Loucy (cell line): ENCODE data around the gene TNFSF12.

ENCODE experiments used
- H2AFZ ChIP-seq: fragments of 200-600 bp; sonication (generic); 2 replicates; pipeline ENCODE4 v1.6.0; 2016; ENCODE audit warnings: antibody characterized with exemption, mild to moderate bottlenecking, low read length, moderate library complexity
- H3F3A ChIP-seq: fragments of 200-600 bp; 2 replicates; pipeline ENCODE4 v1.6.0; 2016; ENCODE audit warnings: antibody characterized with exemption, low read depth, mild to moderate bottlenecking
- H3K27me3 ChIP-seq: fragments of 200-600 bp; sonication (generic); 2 replicates; pipeline ENCODE4 v1.6.1; 2014; ENCODE audit warnings: low read length, mild to moderate bottlenecking; ENCODE audit not compliant: insufficient read depth, poor library complexity, severe bottlenecking
- H3K36me3 ChIP-seq: fragments of 200-600 bp; sonication (generic); 2 replicates; pipeline ENCODE4 v1.6.1; 2016; ENCODE audit warnings: low read length; ENCODE audit not compliant: insufficient read depth
- H3K4me1 ChIP-seq: fragments of 200-600 bp; sonication (generic); 2 replicates; pipeline ENCODE4 v1.5.1; 2014; ENCODE audit warnings: low read length, mild to moderate bottlenecking; ENCODE audit not compliant: insufficient read depth, poor library complexity, severe bottlenecking
- H3K4me2 ChIP-seq: fragments of 200-600 bp; sonication (generic); 2 replicates; pipeline ENCODE4 v1.6.0; 2014; ENCODE audit warnings: antibody characterized with exemption, low read length, low read depth, mild to moderate bottlenecking; ENCODE audit not compliant: poor library complexity, severe bottlenecking
- H3K4me3 ChIP-seq: fragments of 200-600 bp; sonication (generic); 2 replicates; pipeline ENCODE4 v1.5.1; 2014; ENCODE audit warnings: low read length, mild to moderate bottlenecking, mixed read lengths; ENCODE audit not compliant: poor library complexity, severe bottlenecking
- H3K79me2 ChIP-seq: fragments of 200-600 bp; sonication (generic); 2 replicates; pipeline ENCODE4 v1.6.1; 2014; ENCODE audit warnings: low read length; ENCODE audit not compliant: insufficient read depth
- H3K9ac ChIP-seq: fragments of 200-600 bp; sonication (generic); 2 replicates; pipeline ENCODE4 v1.6.0; 2014; ENCODE audit warnings: mild to moderate bottlenecking, low read depth, low read length, moderate library complexity; ENCODE audit not compliant: poor library complexity, severe bottlenecking
- H3K9me2 ChIP-seq: fragments of 200-600 bp; sonication (generic); replicated peaks from 2 replicates; pipeline ENCODE4 v1.6.1; 2016; ENCODE audit warnings: low read depth, low read length, mixed read lengths
- H3K9me3 ChIP-seq: fragments of 200-600 bp; sonication (generic); 2 replicates; pipeline ENCODE4 v1.6.1; 2014; ENCODE audit warnings: mild to moderate bottlenecking, antibody characterized with exemption, low read length, low read depth; ENCODE audit not compliant: insufficient read depth
- H4K20me1 ChIP-seq: fragments of 200-600 bp; sonication (generic); 2 replicates; pipeline ENCODE4 v1.6.0; 2014; ENCODE audit warnings: antibody characterized with exemption, low read length, mild to moderate bottlenecking; ENCODE audit not compliant: insufficient read depth, poor library complexity, severe bottlenecking
- EZH2phosphoT487 ChIP-seq: fragments of 200-600 bp; IDR thresholded peaks from 2 replicates; pipeline ENCODE4 v1.6.1; 2018; ENCODE audit warnings: antibody characterized with exemption, mild to moderate bottlenecking, moderate library complexity, borderline replicate concordance
- TF ChIP-seq, protein P1 (sequence below): fragments of 200-600 bp; sonication (generic); conservative IDR thresholded peaks from 2 replicates; pipeline ENCODE4 v1.5.1; 2014; ENCODE audit warnings: mild to moderate bottlenecking, antibody characterized with exemption, low read length

The TNFSF12 gene

DNA sequence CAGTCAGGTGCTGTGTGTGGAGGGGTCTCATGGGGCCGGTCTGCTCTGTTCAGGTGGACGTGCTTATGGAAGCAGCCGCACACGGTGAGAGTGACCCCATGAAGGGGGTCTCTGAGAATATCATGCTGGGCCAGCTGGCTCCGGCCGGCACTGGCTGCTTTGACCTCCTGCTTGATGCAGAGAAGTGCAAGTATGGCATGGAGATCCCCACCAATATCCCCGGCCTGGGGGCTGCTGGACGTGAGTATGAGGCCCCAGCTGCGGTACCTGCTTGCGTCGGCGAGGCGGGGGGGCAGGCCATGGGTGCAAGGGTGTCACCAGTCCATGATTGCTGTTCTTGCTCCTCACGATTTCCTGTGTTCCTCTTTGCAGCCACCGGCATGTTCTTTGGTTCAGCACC lies 36.8 kb upstream of the TNFSF12 start:
- H3K27me3 ChIP-seq, result no peaks in the 10 kb centered on the region
- H3K36me3 ChIP-seq, result peaks cover 76% of the 10 kb centered on the region
- H3F3A ChIP-seq, result peaks cover 7% of the 10 kb centered on the region; the same call in 1 of the 2 replicates

GRCh38 chr17:7512824-7513540 lies 35.9 kb upstream of the TNFSF12 start:
- Histone ChIP-seq H3F3A (peaks cover 9% of the 10 kb centered on the region; the same call in 1 of the 2 replicates), H3K4me3 (no peak overlapping the region), H3K4me2 (no peak overlapping the region), H3K27me3 (no peaks in the 10 kb centered on the region), H3K79me2 (no peaks in the 10 kb centered on the region), H3K9ac (no peak overlapping the region), H4K20me1 (peaks cover 31% of the 10 kb centered on the region), H3K9me2 (no peaks in the 10 kb centered on the region), H3K4me1 (no peaks in the 10 kb centered on the region), H3K9me3 (no peaks in the 10 kb centered on the region), H2AFZ (no peak overlapping the region), H3K36me3 (peaks cover 67% of the 10 kb centered on the region)
- TF ChIP-seq, protein P1, sequence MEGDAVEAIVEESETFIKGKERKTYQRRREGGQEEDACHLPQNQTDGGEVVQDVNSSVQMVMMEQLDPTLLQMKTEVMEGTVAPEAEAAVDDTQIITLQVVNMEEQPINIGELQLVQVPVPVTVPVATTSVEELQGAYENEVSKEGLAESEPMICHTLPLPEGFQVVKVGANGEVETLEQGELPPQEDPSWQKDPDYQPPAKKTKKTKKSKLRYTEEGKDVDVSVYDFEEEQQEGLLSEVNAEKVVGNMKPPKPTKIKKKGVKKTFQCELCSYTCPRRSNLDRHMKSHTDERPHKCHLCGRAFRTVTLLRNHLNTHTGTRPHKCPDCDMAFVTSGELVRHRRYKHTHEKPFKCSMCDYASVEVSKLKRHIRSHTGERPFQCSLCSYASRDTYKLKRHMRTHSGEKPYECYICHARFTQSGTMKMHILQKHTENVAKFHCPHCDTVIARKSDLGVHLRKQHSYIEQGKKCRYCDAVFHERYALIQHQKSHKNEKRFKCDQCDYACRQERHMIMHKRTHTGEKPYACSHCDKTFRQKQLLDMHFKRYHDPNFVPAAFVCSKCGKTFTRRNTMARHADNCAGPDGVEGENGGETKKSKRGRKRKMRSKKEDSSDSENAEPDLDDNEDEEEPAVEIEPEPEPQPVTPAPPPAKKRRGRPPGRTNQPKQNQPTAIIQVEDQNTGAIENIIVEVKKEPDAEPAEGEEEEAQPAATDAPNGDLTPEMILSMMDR, result no peak
- no peak for TF ChIP-seq EZH2phosphoT487

More for the DNA sequence above, 36.8 kb upstream of the TNFSF12 start:
- peaks cover 35% of the 10 kb centered on the region for H4K20me1 ChIP-seq
- no peaks in the 10 kb centered on the region for H3K9me3 ChIP-seq
- TF ChIP-seq, protein P1, result no peak
- TF ChIP-seq EZH2phosphoT487, result no peak
- H3K4me3 ChIP-seq, result no peak overlapping the region
- H3K9ac ChIP-seq, result no peak overlapping the region
- H3K9me2 ChIP-seq, result no peaks in the 10 kb centered on the region
- no peak overlapping the region for H3K4me2 ChIP-seq
- no peaks in the 10 kb centered on the region for H3K79me2 ChIP-seq
- H3K4me1 ChIP-seq, result no peaks in the 10 kb centered on the region
- no peak overlapping the region for H2AFZ ChIP-seq

- Histone ChIP-seq H3K4me1 (no peaks in the 10 kb centered on the region), H3K4me3 (no peak overlapping the region), H3K36me3 (peaks cover 57% of the 10 kb centered on the region), H3F3A (peaks cover 9% of the 10 kb centered on the region; the same call in 1 of the 2 replicates), H2AFZ (no peak overlapping the region), H3K9ac (no peak overlapping the region), H3K27me3 (no peaks in the 10 kb centered on the region), H3K9me3 (no peaks in the 10 kb centered on the region), H3K4me2 (no peak overlapping the region), H3K79me2 (no peaks in the 10 kb centered on the region), H3K9me2 (no peaks in the 10 kb centered on the region), H4K20me1 (peaks cover 28% of the 10 kb centered on the region)
- no peak for TF ChIP-seq EZH2phosphoT487
- TF ChIP-seq, protein P1, result no peak
These were observed 34.9 kb upstream of the TNFSF12 start for GRCh38 chr17:7513850-7514419.
